ENCODE data around the gene SHE.

SHE gene

DNA sequence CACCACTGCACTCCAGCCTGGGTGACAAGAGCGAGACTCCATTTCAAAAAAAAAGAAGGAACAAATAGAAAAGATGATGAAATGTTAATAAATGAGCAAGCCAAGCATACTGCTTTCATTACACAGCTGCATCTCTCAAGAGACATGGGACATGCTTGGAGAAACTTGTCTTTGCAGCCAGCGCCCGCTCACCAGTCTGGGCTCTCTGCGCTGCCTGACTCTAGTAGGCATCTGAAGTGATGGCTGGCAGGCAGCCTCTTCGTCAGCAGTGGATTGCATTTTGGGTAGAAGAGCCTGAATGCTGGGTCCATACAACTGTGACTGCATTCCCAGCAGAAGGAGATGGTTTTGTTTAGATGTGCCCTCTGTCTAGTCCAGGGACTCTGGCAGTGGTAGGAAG, 49.1 kb downstream of the SHE start:
- no CpG with 5 or more reads among the region's 5 CpGs for WGBS (ENCODE audit: extremely low coverage, insufficient coverage, low lambda C conversion rate)
- Histone ChIP-seq H2BK120ac (ENCODE audit: low read depth, low read length) (no peak overlapping the region), H3K79me2 (ENCODE audit: control insufficient read depth, insufficient read depth, low read length) (no peaks in the 10 kb centered on the region)

DNA sequence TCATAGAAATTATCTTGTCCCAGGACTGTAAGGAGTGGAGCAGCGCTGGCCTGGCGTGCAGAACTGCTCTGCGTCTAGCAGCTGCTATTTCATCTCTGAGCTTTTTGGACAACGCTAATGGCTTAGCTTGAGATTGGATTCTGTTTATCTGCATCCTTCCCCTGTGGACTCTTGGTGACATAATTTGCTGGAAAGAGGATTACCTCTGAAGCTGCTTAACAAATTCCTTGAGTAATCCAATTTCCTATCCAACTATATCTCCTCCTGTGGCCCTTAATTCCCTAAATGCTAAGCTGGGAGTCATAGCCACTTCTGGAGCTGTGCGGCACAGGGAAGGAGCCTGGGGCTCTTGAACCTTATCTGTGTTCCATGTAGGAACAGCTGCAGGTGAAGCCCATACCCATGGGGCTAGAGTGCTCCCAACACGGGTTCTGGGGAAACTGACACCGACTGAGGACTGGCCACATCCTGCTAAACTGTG, 53.8 kb downstream of the SHE start:
- no peak overlapping the region for H3K9ac ChIP-seq (ENCODE audit: low read length)
- no peak overlapping the region for H4K5ac ChIP-seq (ENCODE audit: low read length)
- H2BK15ac ChIP-seq (replicated peaks; ENCODE audit: low read depth), result no peak overlapping the region
- H3K56ac ChIP-seq (ENCODE audit: low read length), result no peak overlapping the region
- no peak overlapping the region for H2BK120ac ChIP-seq (ENCODE audit: low read depth, low read length)
- H2AK5ac ChIP-seq (ENCODE audit: low read length), result no peak overlapping the region
- H2BK5ac ChIP-seq (ENCODE audit: low read length), result no peak overlapping the region
- H3K18ac ChIP-seq (ENCODE audit: low read length), result no peak overlapping the region
- H3K27me3 ChIP-seq (ENCODE audit: insufficient read depth, low read length, poor library complexity), result no peaks in the 10 kb centered on the region
- H3K4me2 ChIP-seq (ENCODE audit: low read length), result no peak overlapping the region
- no peaks in the 10 kb centered on the region for H3K36me3 ChIP-seq (ENCODE audit: control insufficient read depth, insufficient read depth, low read length)
- H3K27ac ChIP-seq (ENCODE audit: low read depth, low read length), result no peak overlapping the region
- H3K79me2 ChIP-seq (ENCODE audit: control insufficient read depth, insufficient read depth, low read length), result no peaks in the 10 kb centered on the region
- no peak overlapping the region for H4K8ac ChIP-seq (ENCODE audit: low read depth, low read length)
- H3K79me1 ChIP-seq (ENCODE audit: low read length), result no peaks in the 10 kb centered on the region
- H3K4me3 ChIP-seq (ENCODE audit: low read length), result no peak overlapping the region
- no peaks in the 10 kb centered on the region for H3K4me1 ChIP-seq (ENCODE audit: control insufficient read depth, low read depth, low read length)
- H3K23ac ChIP-seq (ENCODE audit: low read length), result no peak overlapping the region
- peak; percentile 42 for DNase-seq
- H3K4ac ChIP-seq (ENCODE audit: low read depth, low read length), result no peak overlapping the region
- no CpG with 5 or more reads among the region's 7 CpGs for WGBS (ENCODE audit: extremely low coverage, insufficient coverage, low lambda C conversion rate)

More for the DNA sequence above, 49.1 kb downstream of the SHE start:
- no peak overlapping the region for H3K9ac ChIP-seq (ENCODE audit: low read length)
- H3K27me3 ChIP-seq (ENCODE audit: insufficient read depth, low read length, poor library complexity), result no peaks in the 10 kb centered on the region
- no peak overlapping the region for H3K56ac ChIP-seq (ENCODE audit: low read length)
- H4K8ac ChIP-seq (ENCODE audit: low read depth, low read length), result no peak overlapping the region
- H3K4me1 ChIP-seq (ENCODE audit: control insufficient read depth, low read depth, low read length), result no peaks in the 10 kb centered on the region
- no peak overlapping the region for H3K4me3 ChIP-seq (ENCODE audit: low read length)
- no peaks in the 10 kb centered on the region for H3K79me1 ChIP-seq (ENCODE audit: low read length)
- no peak overlapping the region for H3K4ac ChIP-seq (ENCODE audit: low read depth, low read length)
- H3K4me2 ChIP-seq (ENCODE audit: low read length), result no peak overlapping the region
- no peaks in the 10 kb centered on the region for H3K36me3 ChIP-seq (ENCODE audit: control insufficient read depth, insufficient read depth, low read length)
- no peak overlapping the region for H2BK15ac ChIP-seq (replicated peaks; ENCODE audit: low read depth)
- no peak overlapping the region for H4K5ac ChIP-seq (ENCODE audit: low read length)
- no peak overlapping the region for H3K23ac ChIP-seq (ENCODE audit: low read length)
- no peak for DNase-seq
- H2BK5ac ChIP-seq (ENCODE audit: low read length), result no peak overlapping the region
- no peak overlapping the region for H3K18ac ChIP-seq (ENCODE audit: low read length)
- H2AK5ac ChIP-seq (ENCODE audit: low read length), result no peak overlapping the region
- no peak overlapping the region for H3K27ac ChIP-seq (ENCODE audit: low read depth, low read length)

DNA sequence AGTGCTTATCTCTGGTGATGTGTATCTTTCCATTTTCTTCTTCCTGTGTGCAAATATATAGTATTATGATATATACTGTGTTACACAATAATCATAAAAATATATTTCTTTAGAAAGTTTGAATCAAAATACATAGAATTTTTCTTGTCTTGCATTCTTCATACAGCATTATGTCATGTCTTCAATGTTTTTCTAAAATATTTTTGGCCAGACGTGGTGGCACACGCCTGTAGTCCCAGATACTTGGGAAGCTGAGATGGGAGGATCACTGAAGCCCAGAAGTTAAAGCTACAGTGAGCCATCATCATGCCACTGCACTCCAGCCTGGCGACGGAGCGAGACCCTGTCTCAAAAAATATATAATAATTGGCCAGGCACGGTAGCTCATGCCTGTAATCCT, 55.4 kb downstream of the SHE start:
- H4K8ac ChIP-seq (ENCODE audit: low read depth, low read length), result no peak overlapping the region
- H4K5ac ChIP-seq (ENCODE audit: low read length), result no peak overlapping the region
- H2BK15ac ChIP-seq (replicated peaks; ENCODE audit: low read depth), result no peak overlapping the region
- no peak for DNase-seq
- H3K4ac ChIP-seq (ENCODE audit: low read depth, low read length), result no peak overlapping the region
- H3K36me3 ChIP-seq (ENCODE audit: control insufficient read depth, insufficient read depth, low read length), result no peaks in the 10 kb centered on the region
- H3K9ac ChIP-seq (ENCODE audit: low read length), result no peak overlapping the region
- no peak overlapping the region for H2BK120ac ChIP-seq (ENCODE audit: low read depth, low read length)
- H3K4me2 ChIP-seq (ENCODE audit: low read length), result no peak overlapping the region
- no CpG with 5 or more reads among the region's 6 CpGs for WGBS (ENCODE audit: extremely low coverage, insufficient coverage, low lambda C conversion rate)
- no peak overlapping the region for H3K27ac ChIP-seq (ENCODE audit: low read depth, low read length)
- no peak overlapping the region for H3K56ac ChIP-seq (ENCODE audit: low read length)
- no peaks in the 10 kb centered on the region for H3K27me3 ChIP-seq (ENCODE audit: insufficient read depth, low read length, poor library complexity)
- peaks cover 5% of the 10 kb centered on the region for H3K4me1 ChIP-seq (ENCODE audit: control insufficient read depth, low read depth, low read length)
- H3K79me1 ChIP-seq (ENCODE audit: low read length), result no peaks in the 10 kb centered on the region
- H2BK5ac ChIP-seq (ENCODE audit: low read length), result no peak overlapping the region
- no peak overlapping the region for H3K23ac ChIP-seq (ENCODE audit: low read length)
- no peaks in the 10 kb centered on the region for H3K79me2 ChIP-seq (ENCODE audit: control insufficient read depth, insufficient read depth, low read length)
- H3K18ac ChIP-seq (ENCODE audit: low read length), result no peak overlapping the region
- H3K4me3 ChIP-seq (ENCODE audit: low read length), result no peak overlapping the region
- H2AK5ac ChIP-seq (ENCODE audit: low read length), result no peak overlapping the region

DNA sequence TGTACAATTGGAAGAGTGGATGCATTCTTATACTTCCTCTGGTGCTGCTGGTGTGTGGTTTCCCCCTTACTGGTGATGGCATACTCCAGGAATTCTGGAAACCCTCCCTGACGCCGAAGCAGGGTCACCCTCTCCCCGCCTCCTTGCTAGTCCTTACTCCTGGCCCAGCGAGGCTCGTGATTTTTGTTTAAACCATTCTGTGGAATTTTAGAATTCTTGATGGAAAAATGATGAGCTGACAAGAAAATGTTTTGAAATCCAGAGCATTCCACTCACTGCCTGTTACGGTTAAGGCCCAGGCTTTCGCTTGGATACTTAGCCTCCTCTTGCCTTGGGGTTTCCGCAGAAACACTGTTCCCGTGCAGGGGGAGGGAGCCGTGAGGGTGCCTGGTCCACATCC, 55.9 kb downstream of the SHE start:
- no peak overlapping the region for H2BK5ac ChIP-seq (ENCODE audit: low read length)
- H3K4me3 ChIP-seq (ENCODE audit: low read length), result no peak overlapping the region
- H4K8ac ChIP-seq (ENCODE audit: low read depth, low read length), result no peak overlapping the region
- H3K56ac ChIP-seq (ENCODE audit: low read length), result no peak overlapping the region
- H3K4me2 ChIP-seq (ENCODE audit: low read length), result no peak overlapping the region
- H3K23ac ChIP-seq (ENCODE audit: low read length), result no peak overlapping the region
- H3K79me1 ChIP-seq (ENCODE audit: low read length), result no peaks in the 10 kb centered on the region
- no peak overlapping the region for H3K4ac ChIP-seq (ENCODE audit: low read depth, low read length)
- no peaks in the 10 kb centered on the region for H3K79me2 ChIP-seq (ENCODE audit: control insufficient read depth, insufficient read depth, low read length)
- H2BK15ac ChIP-seq (replicated peaks; ENCODE audit: low read depth), result no peak overlapping the region
- no CpG with 5 or more reads among the region's 10 CpGs for WGBS (ENCODE audit: extremely low coverage, insufficient coverage, low lambda C conversion rate)
- peak; percentile 59 for DNase-seq
- no peaks in the 10 kb centered on the region for H3K27me3 ChIP-seq (ENCODE audit: insufficient read depth, low read length, poor library complexity)
- peaks cover 5% of the 10 kb centered on the region for H3K4me1 ChIP-seq (ENCODE audit: control insufficient read depth, low read depth, low read length)
- no peak overlapping the region for H4K5ac ChIP-seq (ENCODE audit: low read length)
- no peak overlapping the region for H3K27ac ChIP-seq (ENCODE audit: low read depth, low read length)
- no peak overlapping the region for H3K9ac ChIP-seq (ENCODE audit: low read length)
- H2BK120ac ChIP-seq (ENCODE audit: low read depth, low read length), result no peak overlapping the region
- H2AK5ac ChIP-seq (ENCODE audit: low read length), result no peak overlapping the region
- H3K18ac ChIP-seq (ENCODE audit: low read length), result no peak overlapping the region
- no peaks in the 10 kb centered on the region for H3K36me3 ChIP-seq (ENCODE audit: control insufficient read depth, insufficient read depth, low read length)

DNA sequence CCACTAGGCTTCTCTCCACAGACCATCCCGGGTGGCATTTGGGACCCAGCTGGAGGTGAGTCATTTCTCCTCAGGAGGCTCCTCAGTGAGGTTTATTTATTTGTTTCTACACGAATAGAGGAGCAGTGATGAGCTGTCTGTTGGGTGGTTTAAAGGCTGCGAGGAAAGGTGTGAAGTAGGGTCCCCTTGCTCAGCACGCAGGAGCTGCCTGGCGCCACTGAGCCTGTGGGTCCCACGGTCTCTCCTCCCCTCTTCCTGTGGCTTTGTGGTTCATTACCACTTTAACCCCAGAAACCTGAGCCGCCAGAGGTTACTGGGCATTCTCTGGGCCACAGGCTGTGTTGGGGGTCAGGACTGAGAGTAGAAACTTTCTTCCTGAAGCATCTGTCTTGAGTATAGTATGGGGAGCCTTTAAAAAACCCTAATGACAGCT, 57.2 kb downstream of the SHE start:
- Histone ChIP-seq H2BK15ac (replicated peaks; ENCODE audit: low read depth) (no peak overlapping the region), H3K56ac (ENCODE audit: low read length) (no peak overlapping the region), H3K27ac (ENCODE audit: low read depth, low read length) (no peak overlapping the region), H3K4me3 (ENCODE audit: low read length) (no peak overlapping the region), H2BK5ac (ENCODE audit: low read length) (no peak overlapping the region), H3K4ac (ENCODE audit: low read depth, low read length) (no peak overlapping the region), H2BK120ac (ENCODE audit: low read depth, low read length) (no peak overlapping the region), H3K4me2 (ENCODE audit: low read length) (no peak overlapping the region), H3K4me1 (ENCODE audit: control insufficient read depth, low read depth, low read length) (peaks cover 5% of the 10 kb centered on the region), H2AK5ac (ENCODE audit: low read length) (no peak overlapping the region), H4K5ac (ENCODE audit: low read length) (no peak overlapping the region), H3K36me3 (ENCODE audit: control insufficient read depth, insufficient read depth, low read length) (no peaks in the 10 kb centered on the region), H3K9ac (ENCODE audit: low read length) (no peak overlapping the region), H4K8ac (ENCODE audit: low read depth, low read length) (no peak overlapping the region), H3K79me2 (ENCODE audit: control insufficient read depth, insufficient read depth, low read length) (no peaks in the 10 kb centered on the region), H3K79me1 (ENCODE audit: low read length) (no peaks in the 10 kb centered on the region), H3K27me3 (ENCODE audit: insufficient read depth, low read length, poor library complexity) (no peaks in the 10 kb centered on the region), H3K23ac (ENCODE audit: low read length) (no peak overlapping the region), H3K18ac (ENCODE audit: low read length) (no peak overlapping the region)
- DNase-seq, result peak; percentile 38
- no CpG with 5 or more reads among the region's 7 CpGs for WGBS (ENCODE audit: extremely low coverage, insufficient coverage, low lambda C conversion rate)

DNA sequence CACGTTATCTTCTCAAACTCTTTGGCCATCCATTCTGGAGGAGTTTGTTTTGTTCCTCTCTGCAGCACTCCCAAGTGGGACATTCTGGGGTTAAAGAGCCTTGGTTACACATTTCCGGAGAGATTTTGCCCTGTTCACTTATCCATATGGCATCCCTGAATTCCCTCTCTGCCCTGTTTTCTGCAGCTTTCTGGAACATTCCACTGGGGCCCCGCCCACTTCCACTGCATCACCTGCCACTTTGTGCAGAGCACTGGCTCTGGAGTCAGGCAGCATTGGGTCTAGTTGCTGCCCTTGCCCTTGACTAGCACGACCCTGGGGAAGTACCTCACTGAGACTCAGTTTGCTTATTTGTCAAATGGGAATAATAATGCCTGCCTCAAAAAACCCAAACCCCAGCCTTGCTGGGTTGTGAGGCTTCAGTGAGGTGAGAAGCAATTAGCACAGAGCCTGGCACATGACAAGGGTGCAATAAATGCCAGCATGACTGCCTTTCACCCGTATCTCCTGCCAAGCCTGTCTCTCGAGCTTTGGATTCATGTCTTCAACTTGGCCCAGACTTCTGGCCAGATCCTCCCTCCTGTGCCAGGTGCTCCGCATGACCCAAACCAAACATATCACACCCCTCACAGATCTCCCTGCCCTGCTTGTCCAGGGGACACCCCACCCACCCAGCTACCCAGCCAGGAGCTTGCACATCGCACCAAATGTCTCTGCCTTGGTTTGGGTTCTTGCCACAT, 58.8 kb downstream of the SHE start:
- Histone ChIP-seq H2BK5ac (ENCODE audit: low read length) (no peak overlapping the region), H3K36me3 (ENCODE audit: control insufficient read depth, insufficient read depth, low read length) (no peaks in the 10 kb centered on the region), H3K56ac (ENCODE audit: low read length) (no peak overlapping the region), H3K79me1 (ENCODE audit: low read length) (no peaks in the 10 kb centered on the region), H2BK15ac (replicated peaks; ENCODE audit: low read depth) (no peak overlapping the region), H2BK120ac (ENCODE audit: low read depth, low read length) (no peak overlapping the region), H3K4me3 (ENCODE audit: low read length) (no peak overlapping the region), H4K8ac (ENCODE audit: low read depth, low read length) (no peak overlapping the region), H3K9ac (ENCODE audit: low read length) (no peak overlapping the region), H3K23ac (ENCODE audit: low read length) (no peak overlapping the region), H3K79me2 (ENCODE audit: control insufficient read depth, insufficient read depth, low read length) (no peaks in the 10 kb centered on the region), H3K4me1 (ENCODE audit: control insufficient read depth, low read depth, low read length) (peaks cover 5% of the 10 kb centered on the region), H3K18ac (ENCODE audit: low read length) (no peak overlapping the region), H3K27me3 (ENCODE audit: insufficient read depth, low read length, poor library complexity) (no peaks in the 10 kb centered on the region), H2AK5ac (ENCODE audit: low read length) (no peak overlapping the region), H3K4ac (ENCODE audit: low read depth, low read length) (no peak overlapping the region), H4K5ac (ENCODE audit: low read length) (no peak overlapping the region), H3K4me2 (ENCODE audit: low read length) (no peak overlapping the region), H3K27ac (ENCODE audit: low read depth, low read length) (no peak overlapping the region)
- DNase-seq, result no peak
- no CpG with 5 or more reads among the region's 8 CpGs for WGBS (ENCODE audit: extremely low coverage, insufficient coverage, low lambda C conversion rate)

Measured in mesendoderm (in vitro differentiated cells).